ENCODE measurements around the gene SULT1C2. TPM values are rescaled to one million over a fixed set of nuclear protein-coding genes. Genes with fewer than 3 reads are reported as not detected.

Gene SULT1C2
- total RNA-seq, 1 experiment from 2014 or later: 3.9 TPM

DNA sequence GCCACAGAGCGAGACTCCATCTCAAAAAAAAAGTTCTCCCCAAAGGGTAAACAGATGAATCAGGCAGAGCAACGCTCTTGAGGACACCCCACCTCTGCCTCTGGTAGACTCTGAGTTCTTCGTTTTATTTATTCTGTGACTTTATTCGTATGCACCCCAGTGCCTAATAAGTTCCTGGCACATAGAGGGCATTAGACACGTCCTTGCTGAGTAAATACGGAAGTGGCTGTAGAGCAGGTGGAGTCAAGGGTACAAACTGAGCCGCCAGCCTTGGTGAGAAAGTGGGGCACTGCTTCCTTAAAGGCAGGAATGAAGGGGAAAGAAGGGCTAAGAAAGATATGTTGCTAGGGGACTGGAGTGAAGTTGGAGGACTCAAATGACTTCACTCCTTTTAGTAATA is 12.9 kb downstream of the SULT1C2 start:
- H3K27me3 ChIP-seq (ENCODE audit: insufficient read depth, low read length): no peaks in the 10 kb centered on the region
- H3K9me2 ChIP-seq (ENCODE audit: insufficient read depth): no peaks in the 10 kb centered on the region
- DNase-seq (ENCODE audit: low read depth, low spot score): no peak
- no peak for ATAC-seq
- ChIA-PET POLR2A (no interaction called here), CTCF (no interaction called here), RAD21 (ENCODE audit: low non-redundant PET in 1 of 2, low total read pairs in 2 of 2, uncharacterized antibody in 2 of 2, unreplicated experiment in 2 of 2) (no interaction called here)
- H3K9ac ChIP-seq (ENCODE audit: low read length): no peak overlapping the region
- intact Hi-C loops (cut with micrococcal nuclease): no loop called here
- H3K4me2 ChIP-seq (ENCODE audit: low read length): no peak overlapping the region
- H3K27ac ChIP-seq (ENCODE audit: low read depth, low read length): no peak overlapping the region
- H3K4me1 ChIP-seq (ENCODE audit: control insufficient read depth in 1 of 2, insufficient read depth in 2 of 2, low read length in 2 of 2): peaks cover 0 to 7% of the 10 kb centered on the region in 2 experiments; a peak in 2 of 4 replicates
- H3K9me3 ChIP-seq (ENCODE audit: control insufficient read depth in 1 of 2, insufficient read depth in 1 of 2, low read depth in 1 of 2, low read length in 2 of 2): no peaks in the 10 kb centered on the region
- no peaks in the 10 kb centered on the region for H3K36me3 ChIP-seq (ENCODE audit: control insufficient read depth in 1 of 2, insufficient read depth in 2 of 2, low read length in 2 of 2)
- no peaks in the 10 kb centered on the region for H4K20me1 ChIP-seq (ENCODE audit: insufficient read depth)
- no peaks in the 10 kb centered on the region for H3K79me2 ChIP-seq (ENCODE audit: insufficient read depth, low read length)
- no peak overlapping the region for H3K4me3 ChIP-seq (replicated peaks in 1 of 2; ENCODE audit: low read depth in 1 of 2, low read length in 2 of 2)
- no peak for TF ChIP-seq TCF7L2 (IDR thresholded peaks at IDR 0.05; ENCODE audit: borderline replicate concordance, extremely low read depth, insufficient read depth, insufficient read length)
- TF ChIP-seq SRF (IDR thresholded peaks at IDR 0.05; ENCODE audit: low read depth): no peak
- TF ChIP-seq SIN3A (IDR thresholded peaks at IDR 0.05; ENCODE audit: low read depth): no peak
- TF ChIP-seq JUND (IDR thresholded peaks at IDR 0.05): no peak
- TF ChIP-seq CBX3 (IDR thresholded peaks at IDR 0.05; ENCODE audit: low read depth): no peak
- no peak for TF ChIP-seq ZFX (IDR thresholded peaks at IDR 0.05)
- no peak for TF ChIP-seq EZH2 (IDR thresholded peaks at IDR 0.05)
- TF ChIP-seq CTCF (IDR thresholded peaks at IDR 0.05 in 2 of 3, conservative IDR thresholded peaks at IDR 0.05 in 1 of 3; ENCODE audit: borderline replicate concordance in 1 of 3, insufficient read depth in 1 of 3, low read depth in 2 of 3, low read length in 2 of 3): no peak
- no peak for TF ChIP-seq FOSL1 (IDR thresholded peaks at IDR 0.05; ENCODE audit: low read depth)
- TF ChIP-seq, protein P1, sequence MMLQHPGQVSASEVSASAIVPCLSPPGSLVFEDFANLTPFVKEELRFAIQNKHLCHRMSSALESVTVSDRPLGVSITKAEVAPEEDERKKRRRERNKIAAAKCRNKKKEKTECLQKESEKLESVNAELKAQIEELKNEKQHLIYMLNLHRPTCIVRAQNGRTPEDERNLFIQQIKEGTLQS (IDR thresholded peaks at IDR 0.05): no peak
- TF ChIP-seq ZBTB33 (IDR thresholded peaks at IDR 0.05; ENCODE audit: extremely low read depth, insufficient replicate concordance, low read length): no peak
- no peak for TF ChIP-seq MAX (IDR thresholded peaks at IDR 0.05)
- TF ChIP-seq, protein P2, sequence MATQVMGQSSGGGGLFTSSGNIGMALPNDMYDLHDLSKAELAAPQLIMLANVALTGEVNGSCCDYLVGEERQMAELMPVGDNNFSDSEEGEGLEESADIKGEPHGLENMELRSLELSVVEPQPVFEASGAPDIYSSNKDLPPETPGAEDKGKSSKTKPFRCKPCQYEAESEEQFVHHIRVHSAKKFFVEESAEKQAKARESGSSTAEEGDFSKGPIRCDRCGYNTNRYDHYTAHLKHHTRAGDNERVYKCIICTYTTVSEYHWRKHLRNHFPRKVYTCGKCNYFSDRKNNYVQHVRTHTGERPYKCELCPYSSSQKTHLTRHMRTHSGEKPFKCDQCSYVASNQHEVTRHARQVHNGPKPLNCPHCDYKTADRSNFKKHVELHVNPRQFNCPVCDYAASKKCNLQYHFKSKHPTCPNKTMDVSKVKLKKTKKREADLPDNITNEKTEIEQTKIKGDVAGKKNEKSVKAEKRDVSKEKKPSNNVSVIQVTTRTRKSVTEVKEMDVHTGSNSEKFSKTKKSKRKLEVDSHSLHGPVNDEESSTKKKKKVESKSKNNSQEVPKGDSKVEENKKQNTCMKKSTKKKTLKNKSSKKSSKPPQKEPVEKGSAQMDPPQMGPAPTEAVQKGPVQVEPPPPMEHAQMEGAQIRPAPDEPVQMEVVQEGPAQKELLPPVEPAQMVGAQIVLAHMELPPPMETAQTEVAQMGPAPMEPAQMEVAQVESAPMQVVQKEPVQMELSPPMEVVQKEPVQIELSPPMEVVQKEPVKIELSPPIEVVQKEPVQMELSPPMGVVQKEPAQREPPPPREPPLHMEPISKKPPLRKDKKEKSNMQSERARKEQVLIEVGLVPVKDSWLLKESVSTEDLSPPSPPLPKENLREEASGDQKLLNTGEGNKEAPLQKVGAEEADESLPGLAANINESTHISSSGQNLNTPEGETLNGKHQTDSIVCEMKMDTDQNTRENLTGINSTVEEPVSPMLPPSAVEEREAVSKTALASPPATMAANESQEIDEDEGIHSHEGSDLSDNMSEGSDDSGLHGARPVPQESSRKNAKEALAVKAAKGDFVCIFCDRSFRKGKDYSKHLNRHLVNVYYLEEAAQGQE (IDR thresholded peaks at IDR 0.05; ENCODE audit: low read depth): no peak
- no peak for TF ChIP-seq POLR2AphosphoS5 (IDR thresholded peaks at IDR 0.05; ENCODE audit: low read depth, low read length)
- TF ChIP-seq YY1 (IDR thresholded peaks at IDR 0.05; ENCODE audit: extremely low read depth, insufficient replicate concordance, low read depth, low read length): no peak
- no peak for TF ChIP-seq ELF1 (IDR thresholded peaks at IDR 0.05; ENCODE audit: borderline replicate concordance, low read depth)
- no peak for TF ChIP-seq SP1 (IDR thresholded peaks at IDR 0.05; ENCODE audit: low read depth)
- TF ChIP-seq EZH2phosphoT487 (IDR thresholded peaks at IDR 0.05; ENCODE audit: borderline replicate concordance): no peak
- no peak for TF ChIP-seq EGR1 (IDR thresholded peaks at IDR 0.05; ENCODE audit: low read depth)
- no TSS peak for BruUV-seq (replicated peaks)
- no peak overlapping the region for H2AFZ ChIP-seq (ENCODE audit: low read depth, low read length, poor library complexity, severe bottlenecking)
